ENCODE data around the gene NOPCHAP1. TPM values are rescaled to one million over a fixed set of nuclear protein-coding genes. Genes with fewer than 3 reads are reported as not detected.

Gene NOPCHAP1
- total RNA-seq, 2 donors from 2014 or later = 26.1 to 29.1 TPM

DNA sequence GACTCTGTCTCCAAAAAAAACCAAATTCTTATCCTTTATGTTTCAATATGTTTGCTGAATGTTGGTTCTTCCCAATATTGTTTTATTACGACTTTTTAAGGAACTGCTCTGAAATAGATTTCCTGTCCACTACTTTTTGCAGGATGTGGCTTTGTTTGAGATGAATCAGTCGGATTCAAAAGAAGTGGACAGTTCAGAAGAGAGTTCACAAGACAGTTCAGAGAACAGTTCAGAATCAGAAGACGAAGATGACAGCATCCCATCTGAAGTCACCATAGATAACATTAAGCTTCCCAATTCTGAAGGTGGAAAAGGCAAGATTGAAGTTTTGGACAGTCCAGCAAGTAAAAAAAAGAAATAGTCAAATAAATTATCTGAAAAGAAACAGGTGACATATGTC is 8.2 kb downstream of the NOPCHAP1 start:
- Mint-ChIP-seq H3K27ac (no peak overlapping the region), H3K4me3 (no peak overlapping the region), H3K36me3 (ENCODE audit: low read depth) (peaks cover 84% of the 10 kb centered on the region), H3K9me3 (no peaks in the 10 kb centered on the region), H3K4me1 (no peaks in the 10 kb centered on the region), H3K27me3 (ENCODE audit: insufficient read depth) (no peaks in the 10 kb centered on the region)
- Histone ChIP-seq H3K4me3 (ENCODE audit: low read length) (no peak overlapping the region), H3K27ac (ENCODE audit: low read depth, low read length) (no peak overlapping the region), H3K27me3 (ENCODE audit: control insufficient read depth, insufficient read depth, low read length, poor library complexity, severe bottlenecking) (no peaks in the 10 kb centered on the region), H3K36me3 (ENCODE audit: control insufficient read depth, insufficient read depth, low read length) (peaks cover 82% of the 10 kb centered on the region), H3K9ac (ENCODE audit: extremely low read depth, low read length, poor library complexity, severe bottlenecking) (no peak overlapping the region), H3K9me3 (ENCODE audit: control insufficient read depth, low read length) (no peaks in the 10 kb centered on the region), H3K4me1 (ENCODE audit: control insufficient read depth, insufficient read depth, low read length) (no peaks in the 10 kb centered on the region)
- no peak for DNase-seq
- WGBS, 2 experiments (ENCODE audit: insufficient coverage in 1 of 2, insufficient read length in 1 of 2) = 89% methylated on average over 3 of the region's 3 CpGs; no CpG with 5 or more reads in 1 of the 2 experiments
- no peak for TF ChIP-seq CTCF (conservative IDR thresholded peaks at IDR 0.05)

DNA sequence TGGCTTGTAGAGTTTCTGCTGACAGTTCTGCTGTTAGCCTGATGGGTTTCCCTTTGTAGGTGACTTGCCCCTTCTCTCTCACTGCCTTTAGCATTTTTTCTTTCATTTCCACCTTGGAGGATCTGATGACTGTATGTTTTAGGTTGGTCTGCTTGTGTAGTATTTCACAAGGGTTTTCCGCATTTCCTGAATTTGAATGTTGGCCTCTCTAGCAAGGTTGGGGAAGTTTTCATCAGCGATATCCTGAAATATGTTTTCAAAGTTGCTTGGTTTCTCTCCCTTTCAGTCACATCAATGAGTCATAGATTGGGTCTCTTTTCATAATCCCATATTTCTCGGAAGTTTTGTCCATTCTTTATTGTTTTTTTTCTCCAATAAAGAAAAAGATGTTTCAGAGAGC is 11.4 kb downstream of the NOPCHAP1 start:
- 93 to 100% methylated on average over 1 to 3 of the region's 3 CpGs for WGBS, 2 experiments (ENCODE audit: insufficient coverage in 1 of 2, insufficient read length in 1 of 2)
- no peaks in the 10 kb centered on the region for H3K27me3 ChIP-seq (ENCODE audit: control insufficient read depth, insufficient read depth, low read length, poor library complexity, severe bottlenecking)
- Mint-ChIP-seq H3K9me3 (peaks cover 5% of the 10 kb centered on the region), H3K4me1 (no peaks in the 10 kb centered on the region), H3K4me3 (no peak overlapping the region), H3K27me3 (ENCODE audit: insufficient read depth) (no peaks in the 10 kb centered on the region), H3K36me3 (ENCODE audit: low read depth) (peaks cover 87% of the 10 kb centered on the region), H3K27ac (no peak overlapping the region)
- no peak for DNase-seq
- no peak overlapping the region for H3K27ac ChIP-seq (ENCODE audit: low read depth, low read length)
- no peak for TF ChIP-seq CTCF (conservative IDR thresholded peaks at IDR 0.05)
- no peak overlapping the region for H3K9ac ChIP-seq (ENCODE audit: extremely low read depth, low read length, poor library complexity, severe bottlenecking)
- H3K9me3 ChIP-seq (ENCODE audit: control insufficient read depth, low read length) = peaks cover 18% of the 10 kb centered on the region
- H3K4me3 ChIP-seq (ENCODE audit: low read length) = no peak overlapping the region
- peaks cover 82% of the 10 kb centered on the region for H3K36me3 ChIP-seq (ENCODE audit: control insufficient read depth, insufficient read depth, low read length)
- no peaks in the 10 kb centered on the region for H3K4me1 ChIP-seq (ENCODE audit: control insufficient read depth, insufficient read depth, low read length)

- H3K36me3 ChIP-seq (ENCODE audit: control insufficient read depth, insufficient read depth, low read length) = peaks cover 84% of the 10 kb centered on the region
- H3K27me3 Mint-ChIP-seq (ENCODE audit: insufficient read depth) = no peaks in the 10 kb centered on the region
- TF ChIP-seq CTCF (conservative IDR thresholded peaks at IDR 0.05) = no peak
Measured at GRCh38 chr12:104998423-104999346, 12.6 kb downstream of the NOPCHAP1 start.

More at GRCh38 chr12:104998423-104999346, 12.6 kb downstream of the NOPCHAP1 start:
- Histone ChIP-seq H3K9ac (ENCODE audit: extremely low read depth, low read length, poor library complexity, severe bottlenecking) (no peak overlapping the region), H3K27ac (ENCODE audit: low read depth, low read length) (no peak overlapping the region), H3K4me1 (ENCODE audit: control insufficient read depth, insufficient read depth, low read length) (no peaks in the 10 kb centered on the region), H3K9me3 (ENCODE audit: control insufficient read depth, low read length) (peaks cover 22% of the 10 kb centered on the region), H3K27me3 (ENCODE audit: control insufficient read depth, insufficient read depth, low read length, poor library complexity, severe bottlenecking) (no peaks in the 10 kb centered on the region), H3K4me3 (ENCODE audit: low read length) (no peak overlapping the region)
- H3K4me3 Mint-ChIP-seq = no peak overlapping the region
- no peak for DNase-seq
- peaks cover 5% of the 10 kb centered on the region for H3K9me3 Mint-ChIP-seq
- no peaks in the 10 kb centered on the region for H3K4me1 Mint-ChIP-seq
- H3K27ac Mint-ChIP-seq = no peak overlapping the region
- peaks cover 86% of the 10 kb centered on the region for H3K36me3 Mint-ChIP-seq (ENCODE audit: low read depth)
- WGBS, 2 experiments (ENCODE audit: insufficient coverage in 1 of 2, insufficient read length in 1 of 2) = 95 to 98% methylated on average over 11 to 15 of the region's 15 CpGs
